Stimulated activated CD4-positive, alpha-beta T cell treated with anti-CD3 and anti-CD28 coated beads, Interleukin-4, amount 100 ng/mL, for 48 hours (primary cell): ENCODE data around the gene UNC119.
A peak's percentile ranks its signal among the peaks of the same experiment; 100 is the strongest.

Experiments
- DNase-seq, 2 donors: peaks; one replicate each; pipeline ENCODE4 v3.0.0-alpha.2; 2020; ENCODE audit warnings: low read depth in 2 of 2

The UNC119 gene

GRCh38 chr17:28573040-28573380, 20.6 kb upstream of the UNC119 start:
- no peak for DNase-seq

- no peak for DNase-seq
Measured at GRCh38 chr17:28572259-28573039, 20.0 kb upstream of the UNC119 start.

GRCh38 chr17:28571361-28572122, 19.1 kb upstream of the UNC119 start, which contains the start of gene PIGS:
TSS of gene PIGS (minus strand) at chr17:28571524. CDS start at chr17:28571496, 28 bp downstream.
- peak; percentile 91 to 92 for DNase-seq

GRCh38 chr17:28570716-28571360, 18.4 kb upstream of the UNC119 start:
- peak in 1 of 2 donors; percentile 36 for DNase-seq

- DNase-seq: no peak
Measured at GRCh38 chr17:28569446-28569845, 17.0 kb upstream of the UNC119 start.

GRCh38 chr17:28567604-28568003, 15.2 kb upstream of the UNC119 start:
- DNase-seq: no peak

GRCh38 chr17:28563475-28563874, 11.1 kb upstream of the UNC119 start:
- DNase-seq: no peak

- no peak for DNase-seq
Measured at GRCh38 chr17:28555022-28555421, 2.6 kb upstream of the UNC119 start.

GRCh38 chr17:28554565-28554964, 2.1 kb upstream of the UNC119 start:
- DNase-seq: no peak

- no peak for DNase-seq
Measured at GRCh38 chr17:28553000-28553505, 629 bp upstream of the UNC119 start.

GRCh38 chr17:28551421-28552175, 826 bp downstream of the UNC119 start:
- DNase-seq: no peak

- no peak for DNase-seq
Measured at GRCh38 chr17:28550858-28551257, 1.6 kb downstream of the UNC119 start.

GRCh38 chr17:28549236-28550132, 2.9 kb downstream of the UNC119 start:
- peak; percentile 28 to 40 for DNase-seq

- DNase-seq: no peak
Measured at GRCh38 chr17:28548417-28549130, 3.9 kb downstream of the UNC119 start.

- DNase-seq: peak; percentile 73 to 79
Measured at GRCh38 chr17:28547623-28548416, 4.6 kb downstream of the UNC119 start.

GRCh38 chr17:28547096-28547622, 5.3 kb downstream of the UNC119 start:
- no peak for DNase-seq

- DNase-seq: no peak
Measured at GRCh38 chr17:28545787-28546415, 6.5 kb downstream of the UNC119 start.

- no peak for DNase-seq
Measured at GRCh38 chr17:28545141-28545503, 7.3 kb downstream of the UNC119 start.
